B cell (primary cell): ENCODE results near the gene COL3A1. TPM values are rescaled to one million over a fixed set of nuclear protein-coding genes. Genes with fewer than 3 reads are reported as not detected.

Source experiments
- ATAC-seq: fragments of 200-7000 bp; cut with Tn5 transposase; one replicate; pipeline ENCODE4 v1.10.0; 2021; ENCODE audit warnings: low read depth, mild to moderate bottlenecking, moderate number of reproducible peaks, moderate library complexity
- CTCF ChIA-PET: fragments of 350-600 bp; sonication (Branson Sonifier 250); formaldehyde crosslinking; loops from one replicate; lab custom pipeline; 2021; ENCODE audit warnings: antibody characterized with exemption, inconsistent platforms; lab: Charles Lee
- POLR2A ChIA-PET: fragments of 350-600 bp; sonication (Branson Sonifier 250); formaldehyde crosslinking; loops from one replicate; lab custom pipeline; 2021; ENCODE audit warnings: antibody characterized with exemption; lab: Charles Lee
- DNase-seq: peaks from one replicate; pipeline ENCODE4 v3.0.0; 2013
- H2AFZ ChIP-seq: 2 replicates; pipeline ENCODE4 v1.6.1; 2012; ENCODE audit warnings: mild to moderate bottlenecking, low read depth, low read length; ENCODE audit not compliant: insufficient read depth, poor library complexity, severe bottlenecking
- H3K27ac ChIP-seq, 2 donors: 1 replicate in 1 of 2; 2 replicates in 1 of 2; pipeline ENCODE4 v1.5.1; 2012 to 2013; ENCODE audit warnings: low read length in 2 of 2, mild to moderate bottlenecking in 2 of 2, moderate library complexity in 1 of 2
- H3K27me3 ChIP-seq, 4 experiments: fragments of 200-600 bp in 1 of 4; sonication (generic) in 1 of 4; replicated peaks in 1 of 4; 1 replicate in 2 of 4; 2 replicates in 2 of 4; pipeline versions ENCODE4 v1.6.1 to v1.7.0; 2013 to 2016; ENCODE audit warnings: low read length in 3 of 4, mild to moderate bottlenecking in 2 of 4, mixed read lengths in 1 of 4, moderate library complexity in 1 of 4; ENCODE audit not compliant: insufficient read depth in 4 of 4, control insufficient read depth in 3 of 4; ENCODE audit errors: control extremely low read depth in 1 of 4
- H3K36me3 ChIP-seq, 2 experiments: replicated peaks in 1 of 2; 1 replicate in 1 of 2; 2 replicates in 1 of 2; pipeline versions ENCODE4 v1.6.1 to v1.7.1; 2013; ENCODE audit warnings: low read length in 1 of 2; ENCODE audit not compliant: insufficient read depth in 2 of 2, control insufficient read depth in 1 of 2; ENCODE audit errors: control extremely low read depth in 1 of 2, extremely low read depth in 1 of 2
- H3K4me1 ChIP-seq, 2 donors: fragments of 200-600 bp in 1 of 2; sonication (generic) in 1 of 2; 1 replicate in 1 of 2; 2 replicates in 1 of 2; pipeline versions ENCODE4 v1.5.1 to v1.6.1; 2013 to 2017; ENCODE audit warnings: low read length in 2 of 2; ENCODE audit not compliant: control insufficient read depth in 2 of 2, insufficient read depth in 2 of 2
- H3K4me2 ChIP-seq: replicated peaks from 2 replicates; pipeline ENCODE3; 2012; ENCODE audit warnings: mild to moderate bottlenecking, low read depth, low read length; ENCODE audit not compliant: poor library complexity, severe bottlenecking
- H3K4me3 ChIP-seq, 5 experiments: fragments of 200-600 bp in 1 of 5; sonication (generic) in 1 of 5; 1 replicate in 3 of 5; 2 replicates in 2 of 5; pipeline versions ENCODE4 v1.5.1 to v1.7.0; 2011 to 2016; ENCODE audit warnings: low read length in 4 of 5, mild to moderate bottlenecking in 4 of 5, low read depth in 2 of 5, control low read depth in 1 of 5, moderate library complexity in 1 of 5; ENCODE audit not compliant: insufficient read depth in 1 of 5; ENCODE audit errors: control extremely low read depth in 1 of 5, extremely low read depth in 1 of 5
- H3K79me2 ChIP-seq: fragments of 200-600 bp; sonication (generic); one replicate; pipeline ENCODE4 v1.6.0; 2016; ENCODE audit warnings: low read length; ENCODE audit not compliant: control insufficient read depth, insufficient read depth
- H3K9ac ChIP-seq: fragments of 200-600 bp; sonication (generic); 2 replicates; pipeline ENCODE4 v1.6.1; 2017; ENCODE audit warnings: mild to moderate bottlenecking, low read length, moderate library complexity
- H3K9me3 ChIP-seq, 3 donors: one replicate each; pipeline versions ENCODE4 v1.6.1 to v1.7.1; 2013; ENCODE audit warnings: low read length in 2 of 3; ENCODE audit not compliant: control insufficient read depth in 2 of 3, insufficient read depth in 1 of 3; ENCODE audit errors: control extremely low read depth in 1 of 3
- H4K20me1 ChIP-seq: 2 replicates; pipeline ENCODE4 v1.6.0; 2012; ENCODE audit warnings: mild to moderate bottlenecking, low read length; ENCODE audit not compliant: insufficient read depth, control insufficient read depth, poor library complexity, severe bottlenecking
- H3K27ac Mint-ChIP-seq: one replicate; pipeline ENCODE4 v1.8.0; 2021; ENCODE audit warnings: mixed read lengths
- H3K27me3 Mint-ChIP-seq: one replicate; pipeline ENCODE4 v1.8.0; 2021; ENCODE audit warnings: mixed read lengths
- H3K4me1 Mint-ChIP-seq: one replicate; pipeline ENCODE4 v1.8.0; 2021; ENCODE audit warnings: mixed read lengths
- H3K4me3 Mint-ChIP-seq: one replicate; pipeline ENCODE4 v1.8.0; 2021; ENCODE audit warnings: mixed read lengths
- H3K9me3 Mint-ChIP-seq: one replicate; pipeline ENCODE4 v1.8.0; 2022; ENCODE audit warnings: mixed read lengths; ENCODE audit not compliant: insufficient read depth
- EZH2 ChIP-seq: IDR thresholded peaks from 2 replicates; pipeline ENCODE4 v1.6.1; 2012; ENCODE audit warnings: borderline replicate concordance, low read depth, mild to moderate bottlenecking, moderate library complexity, low read length; ENCODE audit not compliant: insufficient read depth, poor library complexity, severe bottlenecking
- WGBS: methylation state at CpG from one replicate; pipeline ENCODE4 v1.1.5; 2013; ENCODE audit warnings: missing lambda C conversion rate; ENCODE audit not compliant: insufficient coverage; 5-methylcytosine and 5-hydroxymethylcytosine counted together
- intact Hi-C: fragments of 100-400 bp; cut with micrococcal nuclease; formaldehyde crosslinking; loops from one replicate; pipeline ENCODE4 v1.10.0; 2022
- polyA plus RNA-seq: library from polyadenylated mRNA; depleted of rRNA; stranded (reverse); fragments of >200 nt; gene quantifications from 2 replicates; pipeline ENCODE4 v1.2.3, GENCODE V29; 2012
- total RNA-seq, 2 donors: library from RNA; stranded (reverse); fragments of 120-200 nt in 1 of 2; gene quantifications; 1 replicate in 1 of 2; 2 replicates in 1 of 2; pipeline versions ENCODE4 v1.2.3 to v1.2.4, GENCODE V29; 2013 to 2022
- TF ChIP-seq, protein P1 (sequence below): fragments of 200-600 bp; IDR thresholded peaks from one replicate; pipeline ENCODE4 v1.8.0; 2022; ENCODE audit warnings: antibody characterized with exemption, mild to moderate bottlenecking

COL3A1 gene
- total and polyA plus RNA-seq, 2 donors (not counting 1 experiment from before 2014, with no cell fraction given), result not detected

GRCh38 chr2:189046320-189046719, 72.1 kb downstream of the COL3A1 start:
- H3K4me1 Mint-ChIP-seq, result no peaks in the 10 kb centered on the region
- TF ChIP-seq, protein P1, sequence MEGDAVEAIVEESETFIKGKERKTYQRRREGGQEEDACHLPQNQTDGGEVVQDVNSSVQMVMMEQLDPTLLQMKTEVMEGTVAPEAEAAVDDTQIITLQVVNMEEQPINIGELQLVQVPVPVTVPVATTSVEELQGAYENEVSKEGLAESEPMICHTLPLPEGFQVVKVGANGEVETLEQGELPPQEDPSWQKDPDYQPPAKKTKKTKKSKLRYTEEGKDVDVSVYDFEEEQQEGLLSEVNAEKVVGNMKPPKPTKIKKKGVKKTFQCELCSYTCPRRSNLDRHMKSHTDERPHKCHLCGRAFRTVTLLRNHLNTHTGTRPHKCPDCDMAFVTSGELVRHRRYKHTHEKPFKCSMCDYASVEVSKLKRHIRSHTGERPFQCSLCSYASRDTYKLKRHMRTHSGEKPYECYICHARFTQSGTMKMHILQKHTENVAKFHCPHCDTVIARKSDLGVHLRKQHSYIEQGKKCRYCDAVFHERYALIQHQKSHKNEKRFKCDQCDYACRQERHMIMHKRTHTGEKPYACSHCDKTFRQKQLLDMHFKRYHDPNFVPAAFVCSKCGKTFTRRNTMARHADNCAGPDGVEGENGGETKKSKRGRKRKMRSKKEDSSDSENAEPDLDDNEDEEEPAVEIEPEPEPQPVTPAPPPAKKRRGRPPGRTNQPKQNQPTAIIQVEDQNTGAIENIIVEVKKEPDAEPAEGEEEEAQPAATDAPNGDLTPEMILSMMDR, result no peak
- TF ChIP-seq EZH2, result no peak
- H3K79me2 ChIP-seq, result no peaks in the 10 kb centered on the region
- no peak for ATAC-seq
- no peaks in the 10 kb centered on the region for H3K9me3 Mint-ChIP-seq
- ChIA-PET POLR2A (no interaction called here), CTCF (no interaction called here)
- no peak overlapping the region for H3K27ac ChIP-seq
- no peaks in the 10 kb centered on the region for H3K27me3 ChIP-seq
- H3K36me3 ChIP-seq, result no peaks in the 10 kb centered on the region
- no peaks in the 10 kb centered on the region for H3K4me1 ChIP-seq
- no CpG with 5 or more reads among the region's 2 CpGs for WGBS
- no peaks in the 10 kb centered on the region for H3K9me3 ChIP-seq
- no peak overlapping the region for H3K4me3 Mint-ChIP-seq
- H3K9ac ChIP-seq, result no peak overlapping the region
- H2AFZ ChIP-seq, result no peak overlapping the region
- H3K4me2 ChIP-seq, result no peak overlapping the region
- H4K20me1 ChIP-seq, result no peaks in the 10 kb centered on the region
- intact Hi-C loops, result no loop called here
- no peak for DNase-seq
- H3K4me3 ChIP-seq, result no peak overlapping the region
- no peak overlapping the region for H3K27ac Mint-ChIP-seq
- no peaks in the 10 kb centered on the region for H3K27me3 Mint-ChIP-seq

DNA sequence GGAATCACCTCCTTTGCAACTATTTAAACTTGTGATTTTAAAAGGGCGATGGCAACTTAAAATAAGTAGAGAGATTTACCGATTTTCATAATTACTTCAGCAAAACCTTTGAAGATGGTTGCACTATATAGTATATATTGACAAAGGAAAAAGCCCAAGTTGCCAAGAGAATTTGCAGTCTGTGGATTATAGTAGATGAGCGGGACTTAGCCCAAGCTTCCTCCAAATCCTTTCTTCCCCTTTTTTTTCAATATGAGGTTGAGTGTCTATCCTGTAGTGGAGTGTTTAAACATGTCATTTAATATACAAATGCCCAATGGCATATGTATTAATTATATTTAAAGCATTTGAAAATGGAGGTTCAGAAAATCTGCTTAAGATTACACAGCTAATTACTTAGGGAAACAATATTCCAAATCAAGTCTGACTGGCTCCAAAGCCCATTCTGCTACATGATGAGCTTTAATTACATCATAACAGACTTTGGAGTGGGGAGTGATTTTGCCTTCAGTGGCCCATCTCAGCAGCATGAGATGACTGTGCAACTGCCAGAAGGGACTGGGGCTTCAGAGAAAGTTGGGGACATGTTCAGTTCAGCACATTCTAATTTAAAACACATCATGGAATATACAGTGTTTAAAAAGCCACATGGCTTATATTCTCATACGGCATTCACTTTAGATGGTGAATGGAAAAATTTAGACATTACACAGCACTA, 73.2 kb downstream of the COL3A1 start:
- H3K9ac ChIP-seq, result no peak overlapping the region
- no peak overlapping the region for H3K4me3 ChIP-seq
- H3K4me1 ChIP-seq, result no peaks in the 10 kb centered on the region
- H3K36me3 ChIP-seq, result no peaks in the 10 kb centered on the region
- Mint-ChIP-seq H3K27ac (no peak overlapping the region), H3K4me3 (no peak overlapping the region), H3K9me3 (no peaks in the 10 kb centered on the region), H3K27me3 (no peaks in the 10 kb centered on the region), H3K4me1 (no peaks in the 10 kb centered on the region)
- H2AFZ ChIP-seq, result no peak overlapping the region
- H3K4me2 ChIP-seq, result no peak overlapping the region
- H3K9me3 ChIP-seq, result no peaks in the 10 kb centered on the region
- TF ChIP-seq, protein P1, result no peak
- no peak for TF ChIP-seq EZH2
- ChIA-PET CTCF (no interaction called here), POLR2A (no interaction called here)
- no peaks in the 10 kb centered on the region for H4K20me1 ChIP-seq
- no peaks in the 10 kb centered on the region for H3K27me3 ChIP-seq
- no peaks in the 10 kb centered on the region for H3K79me2 ChIP-seq
- H3K27ac ChIP-seq, result no peak overlapping the region
- WGBS, result no CpG with 5 or more reads among the region's 4 CpGs
- no peak for ATAC-seq
- no peak for DNase-seq
- intact Hi-C loops, result no loop called here
